IMR-90 (cell line): ENCODE results near the gene REXO5. TPM values are rescaled to one million over a fixed set of nuclear protein-coding genes. Genes with fewer than 3 reads are reported as not detected.

ENCODE experiments used
- ATAC-seq: fragments of 200-7000 bp; cut with Tn5 transposase; 2 replicates; pipeline ENCODE4 v1.9.1; 2020; ENCODE audit warnings: low read depth, mild to moderate bottlenecking, moderate library complexity
- BruUV-seq: library from RNA; stranded (reverse); fragments of 400-500 nt; replicated peaks from 2 replicates; lab custom pipeline; 2021; lab: Mats Ljungman, UMichigan
- CTCF ChIA-PET: fragments of 300-600 bp; formaldehyde crosslinking; extraction: SDS; loops from one replicate; lab custom pipeline; 2021; ENCODE audit warnings: antibody characterized with exemption; lab: Yijun Ruan, JAX
- POLR2A ChIA-PET: fragments of 300-600 bp; sonication (Branson Sonifier 250); formaldehyde crosslinking; loops from one replicate; lab custom pipeline; 2022; ENCODE audit warnings: antibody characterized with exemption; ENCODE audit not compliant: unreplicated experiment; lab: Charles Lee
- DNase-seq: peaks from one replicate; pipeline ENCODE4 v3.0.0; 2013
- H2AFZ ChIP-seq: replicated peaks from 2 replicates; pipeline ENCODE3; 2013; ENCODE audit warnings: low read length, mild to moderate bottlenecking; ENCODE audit not compliant: poor library complexity
- H2AK5ac ChIP-seq: 2 replicates; pipeline ENCODE4 v1.6.1; 2013; ENCODE audit warnings: low read depth, low read length, inconsistent platforms
- H2AK9ac ChIP-seq: replicated peaks from 2 replicates; pipeline ENCODE3; 2013; ENCODE audit warnings: mild to moderate bottlenecking, low read depth, low read length, moderate library complexity; ENCODE audit not compliant: poor library complexity
- H2BK120ac ChIP-seq: 2 replicates; pipeline ENCODE4 v1.6.1; 2013; ENCODE audit warnings: low read depth, low read length, inconsistent platforms
- H2BK15ac ChIP-seq: 3 replicates; pipeline ENCODE4 v1.6.1; 2013; ENCODE audit warnings: low read depth, low read length, inconsistent platforms
- H2BK20ac ChIP-seq: 2 replicates; pipeline ENCODE4 v1.6.1; 2013; ENCODE audit warnings: low read depth, mild to moderate bottlenecking, inconsistent platforms, low read length, moderate library complexity
- H2BK5ac ChIP-seq: 2 replicates; pipeline ENCODE4 v1.6.1; 2013; ENCODE audit warnings: mild to moderate bottlenecking, low read depth, low read length, inconsistent platforms; ENCODE audit not compliant: poor library complexity, severe bottlenecking
- H3K14ac ChIP-seq: replicated peaks from 2 replicates; pipeline ENCODE4 v1.6.1; 2013; ENCODE audit warnings: low read depth, low read length, inconsistent platforms
- H3K18ac ChIP-seq: 2 replicates; pipeline ENCODE4 v1.6.1; 2013; ENCODE audit warnings: low read depth, low read length, control low read depth
- H3K23ac ChIP-seq: 2 replicates; pipeline ENCODE4 v1.6.1; 2013; ENCODE audit warnings: low read depth, low read length, inconsistent platforms
- H3K27ac ChIP-seq: 2 replicates; pipeline ENCODE4 v1.5.1; 2013; ENCODE audit warnings: mild to moderate bottlenecking, control low read depth, low read length; ENCODE audit not compliant: insufficient read depth
- H3K27me3 ChIP-seq: 2 replicates; pipeline ENCODE4 v1.6.1; 2013; ENCODE audit warnings: low read length; ENCODE audit not compliant: control insufficient read depth, insufficient read depth
- H3K36me3 ChIP-seq: 2 replicates; pipeline ENCODE4 v1.6.1; 2013; ENCODE audit warnings: low read length, mixed read lengths; ENCODE audit not compliant: control insufficient read depth, insufficient read depth
- H3K4ac ChIP-seq: 2 replicates; pipeline ENCODE4 v1.6.1; 2013; ENCODE audit warnings: low read depth, low read length, inconsistent platforms
- H3K4me1 ChIP-seq: 2 replicates; pipeline ENCODE4 v1.6.1; 2013; ENCODE audit warnings: low read length, mixed read lengths; ENCODE audit not compliant: control insufficient read depth, insufficient read depth
- H3K4me2 ChIP-seq: 2 replicates; pipeline ENCODE4 v1.6.1; 2013; ENCODE audit warnings: low read depth, mild to moderate bottlenecking, control low read depth, low read length, moderate library complexity
- H3K4me3 ChIP-seq: 2 replicates; pipeline ENCODE4 v1.5.1; 2013; ENCODE audit warnings: low read depth, mild to moderate bottlenecking, control low read depth, low read length, moderate library complexity; ENCODE audit not compliant: insufficient read depth
- H3K56ac ChIP-seq: 2 replicates; pipeline ENCODE4 v1.6.1; 2013; ENCODE audit warnings: low read length, inconsistent platforms; ENCODE audit not compliant: insufficient read depth; ENCODE audit errors: extremely low read depth
- H3K79me1 ChIP-seq, 2 experiments: 2 replicates each; pipeline ENCODE4 v1.6.1; 2013; ENCODE audit warnings: low read length in 2 of 2, inconsistent platforms in 1 of 2, low read depth in 1 of 2
- H3K9ac ChIP-seq: 2 replicates; pipeline ENCODE4 v1.6.1; 2013; ENCODE audit warnings: low read depth, low read length, control low read depth
- H3K9me1 ChIP-seq: 2 replicates; pipeline ENCODE4 v1.6.1; 2013; ENCODE audit warnings: low read length, inconsistent platforms; ENCODE audit not compliant: insufficient read depth
- H3K9me3 ChIP-seq: 2 replicates; pipeline ENCODE4 v1.6.1; 2013; ENCODE audit warnings: low read length; ENCODE audit not compliant: control insufficient read depth, insufficient read depth
- H4K20me1 ChIP-seq: 2 replicates; pipeline ENCODE4 v1.6.1; 2013; ENCODE audit warnings: low read length, inconsistent platforms; ENCODE audit not compliant: insufficient read depth
- H4K5ac ChIP-seq: 2 replicates; pipeline ENCODE4 v1.6.1; 2013; ENCODE audit warnings: mild to moderate bottlenecking, low read depth, low read length, control low read depth
- H4K8ac ChIP-seq, 2 experiments: 2 replicates each; pipeline ENCODE4 v1.6.1; 2013; ENCODE audit warnings: low read depth in 2 of 2, low read length in 2 of 2, control low read depth in 1 of 2, inconsistent platforms in 1 of 2
- H4K91ac ChIP-seq: 2 replicates; pipeline ENCODE4 v1.6.1; 2013; ENCODE audit warnings: low read depth, low read length, inconsistent platforms; ENCODE audit not compliant: insufficient read depth
- BHLHE40 ChIP-seq: fragments of 150-350 bp; IDR thresholded peaks from 2 replicates; pipeline ENCODE4 v1.6.1; 2016; ENCODE audit warnings: mild to moderate bottlenecking, low read depth, low read length
- CEBPB ChIP-seq: IDR thresholded peaks from 2 replicates; pipeline ENCODE4 v1.6.1; 2012; ENCODE audit warnings: low read depth, low read length, improper control_type of control experiment
- CHD1 ChIP-seq: IDR thresholded peaks from 2 replicates; pipeline ENCODE4 v1.6.1; 2012; ENCODE audit warnings: low read depth, low read length, improper control_type of control experiment
- MXI1 ChIP-seq: IDR thresholded peaks from 2 replicates; pipeline ENCODE4 v1.6.1; 2012; ENCODE audit warnings: low read depth, mild to moderate bottlenecking, low read length, moderate library complexity, borderline replicate concordance
- WGBS, 2 experiments: methylation state at CpG; one replicate each; pipeline versions ENCODE4 v1.1.5 to v1.1.7; 2013; ENCODE audit warnings: missing lambda C conversion rate in 2 of 2; ENCODE audit not compliant: insufficient read length in 1 of 2; ENCODE audit errors: extremely low coverage in 2 of 2; 5-methylcytosine and 5-hydroxymethylcytosine counted together
- dilution Hi-C: fragments of 300-500 bp; cut with HindIII; formaldehyde crosslinking; loops from one replicate; pipeline ENCODE4 v1.14.3; 2018; ENCODE audit warnings: low sequenced_read_pairs; ENCODE audit not compliant: unreplicated experiment
- in situ Hi-C: fragments of 300-500 bp; cut with MboI; formaldehyde crosslinking; loops from 3 replicates; pipeline ENCODE4 v1.14.3; 2019; ENCODE audit warnings: low sequenced_read_pairs, inconsistent platforms, mixed read lengths
- intact Hi-C: fragments of 100-400 bp; cut with micrococcal nuclease; formaldehyde crosslinking; loops from 2 replicates; pipeline ENCODE4 v1.10.0; 2022
- polyA plus RNA-seq, 3 experiments: library from polyadenylated mRNA; depleted of rRNA; stranded (reverse); fragments of >200 nt; gene quantifications; 2 replicates each; pipeline ENCODE4 v1.2.3, GENCODE V29; 2012; ENCODE audit warnings: low replicate concordance in 1 of 3
- total RNA-seq: library from RNA; depleted of rRNA; stranded (reverse); fragments of >200 nt; gene quantifications from 2 replicates; pipeline ENCODE4 v1.2.3, GENCODE V29; 2012
- TF ChIP-seq, protein P1 (sequence below): fragments of 150-350 bp; IDR thresholded peaks from 2 replicates; pipeline ENCODE4 v1.6.1; 2016; ENCODE audit warnings: low read depth, mild to moderate bottlenecking, low read length, moderate library complexity, borderline replicate concordance

REXO5 gene
- total and polyA plus RNA-seq, 2 of the 4 experiments (the other 2 are of a cell fraction): 3.7 to 7.0 TPM

DNA sequence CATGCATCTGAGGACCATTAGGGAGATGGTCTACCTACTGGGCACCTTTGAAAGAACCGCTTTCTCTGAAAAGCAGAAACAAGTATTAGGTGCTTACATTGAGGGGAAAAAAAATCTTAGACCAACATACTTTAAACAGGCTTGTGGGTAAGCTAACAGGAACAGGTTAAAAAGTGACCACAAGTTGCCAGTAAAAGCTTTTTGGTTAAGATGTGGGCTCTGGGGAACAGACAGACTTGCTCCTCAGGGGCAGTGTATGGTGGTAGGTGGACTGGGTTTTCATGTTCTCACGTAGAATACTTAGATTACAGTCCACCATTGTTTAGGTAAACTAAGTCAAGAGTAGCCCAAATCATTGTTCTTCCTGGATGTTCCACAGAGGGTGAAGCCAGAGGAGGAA lies 41.2 kb downstream of the REXO5 start:
- Histone ChIP-seq H4K20me1 (no peaks in the 10 kb centered on the region), H3K4me2 (no peak overlapping the region), H4K8ac (no peak overlapping the region), H2AK9ac (no peak overlapping the region), H3K9me3 (no peaks in the 10 kb centered on the region), H2BK20ac (no peak overlapping the region), H3K18ac (no peak overlapping the region), H2BK15ac (no peak overlapping the region), H2AFZ (no peak overlapping the region), H3K56ac (no peak overlapping the region), H3K9me1 (no peaks in the 10 kb centered on the region), H3K36me3 (peaks cover 2% of the 10 kb centered on the region; the same call in 1 of the 2 replicates), H2BK5ac (no peak overlapping the region), H2AK5ac (no peak overlapping the region), H4K91ac (no peak overlapping the region), H3K79me1 (peaks cover 0 to 4% of the 10 kb centered on the region in 2 experiments; a peak in 1 of 4 replicates), H3K4me3 (no peak overlapping the region), H3K4me1 (peaks cover 3% of the 10 kb centered on the region), H2BK120ac (no peak overlapping the region), H3K27ac (no peak overlapping the region), H4K5ac (no peak overlapping the region), H3K9ac (no peak overlapping the region), H3K27me3 (no peaks in the 10 kb centered on the region), H3K4ac (no peak overlapping the region), H3K23ac (no peak overlapping the region), H3K14ac (no peak overlapping the region)
- in situ Hi-C loops: no loop called here
- POLR2A ChIA-PET: no interaction called here
- dilution Hi-C loops: no loop called here
- intact Hi-C loops: no loop called here
- BruUV-seq: no TSS peak
- DNase-seq: no peak
- CTCF ChIA-PET: interaction anchor here (1.1 kb wide), 1 partner anchor 376 kb away, joined by 3 read pairs; no protein-coding TSS in a partner anchor
- ATAC-seq: no peak
- WGBS, 2 experiments: no CpG with 5 or more reads among the region's 2 CpGs
- TF ChIP-seq CHD1 (no peak), CEBPB (no peak), BHLHE40 (no peak), MXI1 (no peak)
- TF ChIP-seq, protein P1, sequence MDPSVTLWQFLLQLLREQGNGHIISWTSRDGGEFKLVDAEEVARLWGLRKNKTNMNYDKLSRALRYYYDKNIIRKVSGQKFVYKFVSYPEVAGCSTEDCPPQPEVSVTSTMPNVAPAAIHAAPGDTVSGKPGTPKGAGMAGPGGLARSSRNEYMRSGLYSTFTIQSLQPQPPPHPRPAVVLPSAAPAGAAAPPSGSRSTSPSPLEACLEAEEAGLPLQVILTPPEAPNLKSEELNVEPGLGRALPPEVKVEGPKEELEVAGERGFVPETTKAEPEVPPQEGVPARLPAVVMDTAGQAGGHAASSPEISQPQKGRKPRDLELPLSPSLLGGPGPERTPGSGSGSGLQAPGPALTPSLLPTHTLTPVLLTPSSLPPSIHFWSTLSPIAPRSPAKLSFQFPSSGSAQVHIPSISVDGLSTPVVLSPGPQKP: no peak
